GM10847 (cell line): Measurements from ENCODE around the gene RASGRF2.

Experiments
- POLR2A ChIP-seq: IDR thresholded peaks from 2 replicates; pipeline ENCODE4 v1.6.1; 2011; ENCODE audit not compliant: insufficient read length; ENCODE audit errors: extremely low read depth

Gene RASGRF2

GRCh38 chr5:80961376-80962281, 1.5 kb downstream of the RASGRF2 start:
- no peak for TF ChIP-seq POLR2A

GRCh38 chr5:80962630-80963520, 2.7 kb downstream of the RASGRF2 start:
- TF ChIP-seq POLR2A: no peak

- no peak for TF ChIP-seq POLR2A
These were observed 3.3 kb downstream of the RASGRF2 start for GRCh38 chr5:80963521-80963895.

- no peak for TF ChIP-seq POLR2A
These were observed 3.9 kb downstream of the RASGRF2 start for GRCh38 chr5:80963966-80964481.

GRCh38 chr5:80964491-80964890, 4.3 kb downstream of the RASGRF2 start:
- no peak for TF ChIP-seq POLR2A

- TF ChIP-seq POLR2A: no peak
These were observed 4.8 kb downstream of the RASGRF2 start for GRCh38 chr5:80964919-80965318.

- TF ChIP-seq POLR2A: no peak
These were observed 7.5 kb downstream of the RASGRF2 start for GRCh38 chr5:80967500-80968181.

GRCh38 chr5:80973027-80973426, 12.9 kb downstream of the RASGRF2 start:
- no peak for TF ChIP-seq POLR2A

- no peak for TF ChIP-seq POLR2A
These were observed 14.9 kb downstream of the RASGRF2 start for GRCh38 chr5:80975065-80975464.

- no peak for TF ChIP-seq POLR2A
These were observed 16.8 kb downstream of the RASGRF2 start for GRCh38 chr5:80976985-80977384.

GRCh38 chr5:80977764-80978163, 17.6 kb downstream of the RASGRF2 start:
- TF ChIP-seq POLR2A: no peak

- TF ChIP-seq POLR2A: no peak
These were observed 18.7 kb downstream of the RASGRF2 start for GRCh38 chr5:80978772-80979317.

- no peak for TF ChIP-seq POLR2A
These were observed 21.9 kb downstream of the RASGRF2 start for GRCh38 chr5:80982093-80982492.

GRCh38 chr5:80985600-80986228, 25.6 kb downstream of the RASGRF2 start:
- TF ChIP-seq POLR2A: no peak
